HL-60 (cell line): ENCODE data around the gene METTL25.

Experiments
- DNase-seq, 2 experiments: peaks; one replicate each; pipeline ENCODE4 v3.0.0-alpha.2; 2010 to 2020; ENCODE audit warnings: low read depth in 1 of 2, low spot score in 1 of 2
- H3K27ac ChIP-seq: fragments of 250-450 bp; sonication (Bioruptor Pico); replicated peaks from 2 replicates; pipeline ENCODE4 v1.5.1; 2020; ENCODE audit warnings: mild to moderate bottlenecking, moderate library complexity
- H3K27me3 ChIP-seq: fragments of 250-450 bp; sonication (Bioruptor Pico); 2 replicates; pipeline ENCODE4 v1.5.1; 2021; ENCODE audit warnings: mild to moderate bottlenecking, moderate library complexity; ENCODE audit not compliant: insufficient read depth, poor library complexity, severe bottlenecking
- H3K4me3 ChIP-seq: replicated peaks from 2 replicates; pipeline ENCODE4 v1.5.1; 2011; ENCODE audit warnings: mild to moderate bottlenecking, control low read depth, low read length; ENCODE audit not compliant: insufficient read depth
- GABPA ChIP-seq: IDR thresholded peaks from 2 replicates; pipeline ENCODE4 v1.6.1; 2012; ENCODE audit warnings: low read depth
- POLR2AphosphoS5 ChIP-seq: IDR thresholded peaks from 2 replicates; pipeline ENCODE4 v1.6.1; 2012; ENCODE audit warnings: low read depth
- REST ChIP-seq: IDR thresholded peaks from 2 replicates; pipeline ENCODE4 v1.6.1; 2012; ENCODE audit warnings: low read depth; ENCODE audit not compliant: insufficient replicate concordance
- SPI1 ChIP-seq: IDR thresholded peaks from 2 replicates; pipeline ENCODE4 v1.6.1; 2012; ENCODE audit warnings: low read depth, mild to moderate bottlenecking, borderline replicate concordance
- TF ChIP-seq, protein P1 (sequence below): IDR thresholded peaks from one replicate; pipeline ENCODE4 v1.5.1; 2011; ENCODE audit warnings: low read length, control low read depth, inconsistent platforms; ENCODE audit not compliant: insufficient read depth

METTL25 gene

DNA sequence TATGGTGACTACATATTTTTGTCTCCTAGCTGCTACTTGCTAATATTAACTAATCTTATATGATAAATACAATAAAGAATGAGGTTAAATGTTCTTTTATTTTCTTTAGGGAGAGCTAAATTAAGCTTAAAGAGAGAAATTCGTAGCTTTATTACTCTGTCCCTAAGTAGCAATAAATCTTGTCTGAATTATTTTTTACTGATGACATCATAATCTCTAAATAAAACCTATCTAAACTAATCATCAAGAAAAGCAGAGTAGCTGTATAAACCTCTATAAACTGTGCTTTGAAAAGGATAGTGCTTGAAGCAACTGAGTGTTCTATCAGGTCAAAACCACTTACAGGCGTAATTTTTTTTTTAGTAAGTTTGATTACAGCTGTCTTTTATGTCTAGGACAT, 42.5 kb downstream of the METTL25 start:
- H3K4me3 ChIP-seq: no peak overlapping the region
- DNase-seq: no peak
- H3K27me3 ChIP-seq: no peaks in the 10 kb centered on the region
- H3K27ac ChIP-seq: no peak overlapping the region
- TF ChIP-seq REST (no peak), SPI1 (no peak), POLR2AphosphoS5 (no peak), GABPA (no peak)
- TF ChIP-seq, protein P1, sequence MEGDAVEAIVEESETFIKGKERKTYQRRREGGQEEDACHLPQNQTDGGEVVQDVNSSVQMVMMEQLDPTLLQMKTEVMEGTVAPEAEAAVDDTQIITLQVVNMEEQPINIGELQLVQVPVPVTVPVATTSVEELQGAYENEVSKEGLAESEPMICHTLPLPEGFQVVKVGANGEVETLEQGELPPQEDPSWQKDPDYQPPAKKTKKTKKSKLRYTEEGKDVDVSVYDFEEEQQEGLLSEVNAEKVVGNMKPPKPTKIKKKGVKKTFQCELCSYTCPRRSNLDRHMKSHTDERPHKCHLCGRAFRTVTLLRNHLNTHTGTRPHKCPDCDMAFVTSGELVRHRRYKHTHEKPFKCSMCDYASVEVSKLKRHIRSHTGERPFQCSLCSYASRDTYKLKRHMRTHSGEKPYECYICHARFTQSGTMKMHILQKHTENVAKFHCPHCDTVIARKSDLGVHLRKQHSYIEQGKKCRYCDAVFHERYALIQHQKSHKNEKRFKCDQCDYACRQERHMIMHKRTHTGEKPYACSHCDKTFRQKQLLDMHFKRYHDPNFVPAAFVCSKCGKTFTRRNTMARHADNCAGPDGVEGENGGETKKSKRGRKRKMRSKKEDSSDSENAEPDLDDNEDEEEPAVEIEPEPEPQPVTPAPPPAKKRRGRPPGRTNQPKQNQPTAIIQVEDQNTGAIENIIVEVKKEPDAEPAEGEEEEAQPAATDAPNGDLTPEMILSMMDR: no peak

DNA sequence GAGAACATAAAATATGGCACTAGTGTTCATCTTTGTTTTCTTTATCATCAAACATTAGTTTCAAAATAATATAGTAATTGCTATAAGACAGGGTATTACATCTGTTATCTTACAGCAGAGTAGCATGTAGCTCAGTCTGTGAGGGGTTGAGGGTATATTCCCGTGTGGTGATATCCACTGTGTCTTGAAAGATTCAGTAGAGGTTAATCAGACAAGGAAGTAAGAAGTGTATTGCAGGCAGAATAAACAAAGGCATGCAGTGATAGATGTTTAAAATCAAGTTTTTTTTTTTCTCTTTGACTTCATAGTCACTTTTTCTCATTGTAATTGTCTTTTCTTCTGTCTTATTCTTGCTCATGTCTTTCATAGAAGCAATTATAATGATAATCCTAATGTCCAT, 48.3 kb downstream of the METTL25 start:
- no peak overlapping the region for H3K4me3 ChIP-seq
- no peaks in the 10 kb centered on the region for H3K27me3 ChIP-seq
- no peak for DNase-seq
- no peak overlapping the region for H3K27ac ChIP-seq
- no peak for TF ChIP-seq GABPA
- no peak for TF ChIP-seq REST
- TF ChIP-seq SPI1: no peak
- TF ChIP-seq, protein P1: no peak
- TF ChIP-seq POLR2AphosphoS5: no peak

DNA sequence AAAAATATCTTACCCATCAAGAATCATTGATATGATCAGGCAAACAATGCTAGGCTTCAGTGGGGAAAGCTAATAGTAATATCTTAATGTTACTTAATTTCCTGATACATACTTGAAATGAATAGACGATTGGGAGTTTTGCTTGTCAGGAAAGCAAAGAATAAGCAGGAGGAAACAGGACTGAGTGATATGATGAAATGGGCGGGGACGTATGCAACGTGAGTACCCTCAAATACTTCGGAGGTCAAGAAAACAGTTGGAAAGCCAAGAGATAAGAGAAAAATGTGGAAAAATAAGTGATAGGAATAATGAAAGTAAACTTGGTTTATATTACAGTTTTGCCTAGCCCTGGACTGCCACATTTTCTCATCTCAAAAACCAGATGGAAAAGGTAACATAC, 49.2 kb downstream of the METTL25 start:
- Histone ChIP-seq H3K27me3 (no peaks in the 10 kb centered on the region), H3K4me3 (no peak overlapping the region), H3K27ac (no peak overlapping the region)
- no peak for DNase-seq
- TF ChIP-seq POLR2AphosphoS5: no peak
- TF ChIP-seq SPI1: no peak
- TF ChIP-seq, protein P1: no peak
- no peak for TF ChIP-seq GABPA
- no peak for TF ChIP-seq REST
